H9 (cell line): ENCODE measurements around the gene TEAD2. TPM values are rescaled to one million over a fixed set of nuclear protein-coding genes. Genes with fewer than 3 reads are reported as not detected.

Experiments
- DNase-seq: peaks from one replicate; pipeline ENCODE4 v3.0.0-alpha.2; 2017
- H2AFZ ChIP-seq: one replicate; pipeline ENCODE4 v1.6.1; 2013; ENCODE audit warnings: mild to moderate bottlenecking, low read length, control low read depth, moderate library complexity
- H2AK5ac ChIP-seq: 2 replicates; pipeline ENCODE4 v1.6.1; 2013; ENCODE audit warnings: low read length, control low read depth, mixed read lengths; ENCODE audit not compliant: insufficient read length
- H2BK120ac ChIP-seq: one replicate; pipeline ENCODE4 v1.6.1; 2013; ENCODE audit warnings: low read depth, mild to moderate bottlenecking, low read length, control low read depth, inconsistent platforms; ENCODE audit not compliant: poor library complexity, severe bottlenecking
- H2BK12ac ChIP-seq: 2 replicates; pipeline ENCODE4 v1.6.1; 2013; ENCODE audit warnings: low read length, control low read depth, mixed read lengths, low read depth; ENCODE audit not compliant: insufficient read length
- H2BK15ac ChIP-seq: 2 replicates; pipeline ENCODE4 v1.6.1; 2013; ENCODE audit warnings: low read depth, low read length, control low read depth
- H2BK20ac ChIP-seq: one replicate; pipeline ENCODE4 v1.6.1; 2013; ENCODE audit warnings: low read depth, mild to moderate bottlenecking, low read length, control low read depth, inconsistent platforms; ENCODE audit not compliant: poor library complexity, severe bottlenecking
- H2BK5ac ChIP-seq: 2 replicates; pipeline ENCODE4 v1.6.1; 2013; ENCODE audit warnings: low read length, control low read depth, mixed read lengths; ENCODE audit not compliant: insufficient read length
- H3K14ac ChIP-seq: 2 replicates; pipeline ENCODE4 v1.6.1; 2013; ENCODE audit warnings: low read length, control low read depth; ENCODE audit not compliant: insufficient read depth
- H3K18ac ChIP-seq: 2 replicates; pipeline ENCODE4 v1.6.1; 2013; ENCODE audit warnings: low read depth, mild to moderate bottlenecking, mixed read lengths, low read length, control low read depth; ENCODE audit not compliant: insufficient read length
- H3K23ac ChIP-seq: 2 replicates; pipeline ENCODE4 v1.6.1; 2013; ENCODE audit warnings: low read length, control low read depth, mixed read lengths, low read depth; ENCODE audit not compliant: insufficient read length
- H3K23me2 ChIP-seq: 2 replicates; pipeline ENCODE4 v1.6.1; 2013; ENCODE audit warnings: low read depth, mild to moderate bottlenecking, mixed read lengths, low read length, control low read depth; ENCODE audit not compliant: insufficient read length, poor library complexity, severe bottlenecking
- H3K27ac ChIP-seq: 2 replicates; pipeline ENCODE4 v1.5.1; 2013; ENCODE audit warnings: low read length, control low read depth, mixed read lengths, low read depth; ENCODE audit not compliant: insufficient read length
- H3K27me3 ChIP-seq: 2 replicates; pipeline ENCODE4 v1.6.1; 2013; ENCODE audit warnings: low read length, control low read depth, inconsistent platforms; ENCODE audit not compliant: insufficient read depth
- H3K4ac ChIP-seq: 2 replicates; pipeline ENCODE4 v1.6.1; 2013; ENCODE audit warnings: low read depth, mild to moderate bottlenecking, control low read depth, inconsistent platforms, low read length, moderate library complexity
- H3K4me1 ChIP-seq: 2 replicates; pipeline ENCODE4 v1.6.1; 2013; ENCODE audit warnings: low read length, control low read depth, inconsistent platforms; ENCODE audit not compliant: insufficient read depth
- H3K4me2 ChIP-seq: 2 replicates; pipeline ENCODE4 v1.6.1; 2013; ENCODE audit warnings: low read length, control low read depth, mixed read lengths; ENCODE audit not compliant: insufficient read length, insufficient read depth
- H3K56ac ChIP-seq: 2 replicates; pipeline ENCODE4 v1.6.1; 2013; ENCODE audit warnings: low read depth, mild to moderate bottlenecking, mixed read lengths, low read length, control low read depth; ENCODE audit not compliant: insufficient read length
- H3K79me1 ChIP-seq: 2 replicates; pipeline ENCODE4 v1.6.1; 2013; ENCODE audit warnings: low read depth, mild to moderate bottlenecking, moderate library complexity, low read length, control low read depth, inconsistent platforms; ENCODE audit not compliant: insufficient read depth, poor library complexity, severe bottlenecking
- H3K79me2 ChIP-seq: 2 replicates; pipeline ENCODE4 v1.6.1; 2013; ENCODE audit warnings: low read length, control low read depth, inconsistent platforms; ENCODE audit not compliant: insufficient read depth
- H3K9ac ChIP-seq: 2 replicates; pipeline ENCODE4 v1.6.1; 2013; ENCODE audit warnings: low read length, control low read depth, mixed read lengths; ENCODE audit not compliant: insufficient read length; ENCODE audit errors: extremely low read depth
- H3K9me3 ChIP-seq: one replicate; pipeline ENCODE4 v1.6.1; 2013; ENCODE audit warnings: low read depth, low read length, inconsistent platforms; ENCODE audit not compliant: control insufficient read depth
- H3T11ph ChIP-seq: one replicate; pipeline ENCODE4 v1.6.1; 2013; ENCODE audit warnings: mild to moderate bottlenecking, low read length, control low read depth, inconsistent platforms
- H4K20me1 ChIP-seq: one replicate; pipeline ENCODE4 v1.6.1; 2013; ENCODE audit not compliant: control insufficient read depth, insufficient read length, insufficient read depth
- H4K5ac ChIP-seq: 2 replicates; pipeline ENCODE4 v1.6.1; 2013; ENCODE audit warnings: low read depth, mild to moderate bottlenecking, mixed read lengths, low read length, control low read depth; ENCODE audit not compliant: insufficient read length
- H4K8ac ChIP-seq: replicated peaks from 2 replicates; pipeline ENCODE4 v1.6.1; 2013; ENCODE audit warnings: low read length, control low read depth, mixed read lengths, low read depth; ENCODE audit not compliant: insufficient read length
- H4K91ac ChIP-seq: 2 replicates; pipeline ENCODE4 v1.6.1; 2013; ENCODE audit warnings: low read depth, mild to moderate bottlenecking, moderate library complexity, mixed read lengths, low read length, control low read depth; ENCODE audit not compliant: insufficient read length
- H3K27ac Mint-ChIP-seq, 3 experiments: 2 replicates in 2 of 3; 3 replicates in 1 of 3; pipeline ENCODE4 v1.8.0; 2020 to 2021; ENCODE audit warnings: mixed read lengths in 3 of 3, mild to moderate bottlenecking in 1 of 3, moderate library complexity in 1 of 3
- H3K27me3 Mint-ChIP-seq: 2 replicates; pipeline ENCODE4 v1.8.0; 2021; ENCODE audit warnings: low read depth, mild to moderate bottlenecking, moderate library complexity, mixed read lengths
- H3K36me3 Mint-ChIP-seq, 3 experiments: 2 replicates in 2 of 3; 3 replicates in 1 of 3; pipeline ENCODE4 v1.8.0; 2020 to 2021; ENCODE audit warnings: low read depth in 3 of 3, mixed read lengths in 3 of 3; ENCODE audit not compliant: insufficient read depth in 1 of 3
- H3K4me1 Mint-ChIP-seq, 2 experiments: 2 replicates each; pipeline ENCODE4 v1.8.0; 2020; ENCODE audit warnings: mixed read lengths in 2 of 2
- H3K4me3 Mint-ChIP-seq, 2 experiments: 2 replicates in 1 of 2; 3 replicates in 1 of 2; pipeline ENCODE4 v1.8.0; 2020 to 2021; ENCODE audit warnings: mild to moderate bottlenecking in 2 of 2, mixed read lengths in 2 of 2, moderate library complexity in 1 of 2
- H3K9me3 Mint-ChIP-seq, 2 experiments: 2 replicates in 1 of 2; 3 replicates in 1 of 2; pipeline ENCODE4 v1.8.0; 2020; ENCODE audit warnings: mild to moderate bottlenecking in 2 of 2, mixed read lengths in 2 of 2, moderate library complexity in 1 of 2
- CTCF ChIP-seq: fragments of 200-600 bp; sonication (generic); conservative IDR thresholded peaks from 3 replicates; pipeline ENCODE4 v1.8.0; 2021; ENCODE audit warnings: antibody characterized with exemption, mild to moderate bottlenecking
- WGBS: extraction: QIAGEN DNeasy Blood & Tissue Kit; methylation state at CpG from one replicate; pipeline ENCODE4 v1.1.7; 2013; ENCODE audit warnings: missing lambda C conversion rate, low lambda C conversion rate, mixed read lengths; ENCODE audit not compliant: insufficient read length; ENCODE audit errors: extremely low coverage; 5-methylcytosine and 5-hydroxymethylcytosine counted together
- total RNA-seq: library from RNA; stranded (reverse); gene quantifications from 2 replicates; pipeline ENCODE4 v1.2.1, GENCODE V29; 2021

TEAD2 gene
- total RNA-seq, 1 experiment from 2014 or later: 126 TPM

- Mint-ChIP-seq H3K36me3 (no peaks in the 10 kb centered on the region; a peak in 1 of 7 replicates), H3K27me3 (peaks cover 4% of the 10 kb centered on the region), H3K4me1 (peaks cover 35 to 37% of the 10 kb centered on the region in 2 experiments), H3K4me3 (no peak overlapping the region), H3K9me3 (no peaks in the 10 kb centered on the region), H3K27ac (no peak overlapping the region)
- no peak overlapping the region for H2BK15ac ChIP-seq
- H3K23ac ChIP-seq: no peak overlapping the region
- no peaks in the 10 kb centered on the region for H3K27me3 ChIP-seq
- no peak overlapping the region for H3T11ph ChIP-seq
- no peak overlapping the region for H2BK12ac ChIP-seq
- H3K9me3 ChIP-seq: no peaks in the 10 kb centered on the region
- no CpG with 5 or more reads among the region's 7 CpGs for WGBS
- no peak overlapping the region for H4K5ac ChIP-seq
- H3K56ac ChIP-seq: no peak overlapping the region
- no peak for DNase-seq
- no peak overlapping the region for H2AFZ ChIP-seq
- no peak overlapping the region for H3K27ac ChIP-seq
- no peaks in the 10 kb centered on the region for H3K79me2 ChIP-seq
- H4K20me1 ChIP-seq: peaks cover 2% of the 10 kb centered on the region
- H3K14ac ChIP-seq: no peak overlapping the region
- no peak overlapping the region for H3K4me2 ChIP-seq
- H3K4me1 ChIP-seq: peaks cover 9% of the 10 kb centered on the region; the same call in 1 of the 2 replicates
- H3K79me1 ChIP-seq: no peaks in the 10 kb centered on the region
- no peak overlapping the region for H4K8ac ChIP-seq
- no peak for TF ChIP-seq CTCF
- H2AK5ac ChIP-seq: no peak overlapping the region
- no peak overlapping the region for H4K91ac ChIP-seq
- H2BK5ac ChIP-seq: no peak overlapping the region
- H3K18ac ChIP-seq: no peak overlapping the region
- no peak overlapping the region for H3K9ac ChIP-seq
- H2BK120ac ChIP-seq: no peak overlapping the region
- H3K4ac ChIP-seq: no peak overlapping the region
- no peaks in the 10 kb centered on the region for H3K23me2 ChIP-seq
- no peak overlapping the region for H2BK20ac ChIP-seq
Measured at GRCh38 chr19:49407079-49407478, 44.9 kb upstream of the TEAD2 start.
